Measurements from ENCODE around the gene PPP3CA.

DNA sequence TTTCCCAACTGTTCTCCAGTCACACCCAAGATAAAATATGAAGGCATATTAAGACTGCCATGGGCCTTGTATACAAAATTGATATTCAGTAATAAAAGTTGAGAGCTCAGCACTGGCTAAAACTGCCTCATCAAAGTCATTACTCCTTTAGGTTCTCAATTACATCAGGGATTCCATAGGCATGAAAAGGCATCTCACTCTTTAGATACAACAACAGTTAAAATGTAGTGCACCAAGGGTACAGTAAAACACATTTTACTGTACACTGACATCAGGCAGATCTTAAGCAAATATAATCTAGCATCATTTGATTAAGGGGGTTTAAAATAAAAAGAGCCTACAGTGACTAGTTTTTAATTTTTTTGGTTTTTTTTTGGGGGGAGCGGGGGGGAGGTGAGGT, 107.7 kb downstream of the PPP3CA start:
- TF ChIP-seq, protein P1, sequence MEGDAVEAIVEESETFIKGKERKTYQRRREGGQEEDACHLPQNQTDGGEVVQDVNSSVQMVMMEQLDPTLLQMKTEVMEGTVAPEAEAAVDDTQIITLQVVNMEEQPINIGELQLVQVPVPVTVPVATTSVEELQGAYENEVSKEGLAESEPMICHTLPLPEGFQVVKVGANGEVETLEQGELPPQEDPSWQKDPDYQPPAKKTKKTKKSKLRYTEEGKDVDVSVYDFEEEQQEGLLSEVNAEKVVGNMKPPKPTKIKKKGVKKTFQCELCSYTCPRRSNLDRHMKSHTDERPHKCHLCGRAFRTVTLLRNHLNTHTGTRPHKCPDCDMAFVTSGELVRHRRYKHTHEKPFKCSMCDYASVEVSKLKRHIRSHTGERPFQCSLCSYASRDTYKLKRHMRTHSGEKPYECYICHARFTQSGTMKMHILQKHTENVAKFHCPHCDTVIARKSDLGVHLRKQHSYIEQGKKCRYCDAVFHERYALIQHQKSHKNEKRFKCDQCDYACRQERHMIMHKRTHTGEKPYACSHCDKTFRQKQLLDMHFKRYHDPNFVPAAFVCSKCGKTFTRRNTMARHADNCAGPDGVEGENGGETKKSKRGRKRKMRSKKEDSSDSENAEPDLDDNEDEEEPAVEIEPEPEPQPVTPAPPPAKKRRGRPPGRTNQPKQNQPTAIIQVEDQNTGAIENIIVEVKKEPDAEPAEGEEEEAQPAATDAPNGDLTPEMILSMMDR (IDR thresholded peaks at IDR 0.05), result no peak
- TF ChIP-seq POLR2AphosphoS5 (IDR thresholded peaks at IDR 0.05; ENCODE audit: low read depth, low read length), result no peak
